Measurements from ENCODE around the gene RGS16. TPM values are rescaled to one million over a fixed set of nuclear protein-coding genes. Genes with fewer than 3 reads are reported as not detected.
A peak's percentile ranks its signal among the peaks of the same experiment; 100 is the strongest.

Gene RGS16
- total RNA-seq, 1 donor from 2014 or later = 1.2 TPM

- Histone ChIP-seq H3K36me3 (no peaks in the 10 kb centered on the region), H3K4me1 (peaks cover 19% of the 10 kb centered on the region), H3K4me3 (peak overlapping the region; percentile 44 to 56), H3K27ac (peak overlapping the region; percentile 57), H3K9me3 (no peaks in the 10 kb centered on the region), H3K27me3 (no peaks in the 10 kb centered on the region)
- DNase-seq (ENCODE audit: extremely low spot score in 2 of 2) = no peak
- intact Hi-C loops (cut with DNase I) = no loop called here
- TF ChIP-seq POLR2AphosphoS5 (IDR thresholded peaks at IDR 0.05; ENCODE audit: insufficient read depth in 1 of 2, low read depth in 1 of 2) (no peak), POLR2A (IDR thresholded peaks at IDR 0.05) (no peak), CTCF (IDR thresholded peaks at IDR 0.05) (no peak)
These were observed 1.1 kb downstream of the RGS16 start for GRCh38 chr1:182602935-182603645.

GRCh38 chr1:182601913-182602312 lies 2.3 kb downstream of the RGS16 start:
- intact Hi-C loops (cut with DNase I) = loop anchor here (2.0 kb wide), 1 partner anchor 181 kb away; no protein-coding TSS in a partner anchor
- TF ChIP-seq POLR2AphosphoS5 (IDR thresholded peaks at IDR 0.05; ENCODE audit: insufficient read depth in 1 of 2, low read depth in 1 of 2) (no peak), CTCF (IDR thresholded peaks at IDR 0.05) (no peak), POLR2A (IDR thresholded peaks at IDR 0.05) (no peak)
- Histone ChIP-seq H3K9me3 (no peaks in the 10 kb centered on the region), H3K4me3 (peak overlapping the region in 1 of 2 donors; percentile 22), H3K4me1 (peaks cover 19% of the 10 kb centered on the region), H3K27me3 (no peaks in the 10 kb centered on the region), H3K27ac (no peak overlapping the region), H3K36me3 (no peaks in the 10 kb centered on the region)
- no peak for DNase-seq (ENCODE audit: extremely low spot score in 2 of 2)

- DNase-seq (ENCODE audit: extremely low spot score in 2 of 2) = no peak
- TF ChIP-seq POLR2A (IDR thresholded peaks at IDR 0.05) = no peak
- peak in 1 of 2 donors; percentile 32 for TF ChIP-seq POLR2AphosphoS5 (IDR thresholded peaks at IDR 0.05; ENCODE audit: insufficient read depth in 1 of 2, low read depth in 1 of 2)
- peak; percentile 74 to 96 (median 90) for TF ChIP-seq CTCF (IDR thresholded peaks at IDR 0.05)
- intact Hi-C loops (cut with DNase I) = loop anchor here (2.0 kb wide), 1 partner anchor 181 kb away; no protein-coding TSS in a partner anchor
- Histone ChIP-seq H3K27ac (no peak overlapping the region), H3K27me3 (no peaks in the 10 kb centered on the region), H3K4me3 (peak overlapping the region in 1 of 2 donors; percentile 22), H3K4me1 (peaks cover 19% of the 10 kb centered on the region), H3K9me3 (no peaks in the 10 kb centered on the region), H3K36me3 (no peaks in the 10 kb centered on the region)
These were observed 2.8 kb downstream of the RGS16 start for GRCh38 chr1:182601416-182601786.

GRCh38 chr1:182600745-182601415 lies 3.3 kb downstream of the RGS16 start:
- no peaks in the 10 kb centered on the region for H3K27me3 ChIP-seq
- no peak overlapping the region for H3K4me3 ChIP-seq
- TF ChIP-seq CTCF (IDR thresholded peaks at IDR 0.05) (no peak), POLR2AphosphoS5 (IDR thresholded peaks at IDR 0.05; ENCODE audit: insufficient read depth in 1 of 2, low read depth in 1 of 2) (no peak), POLR2A (IDR thresholded peaks at IDR 0.05) (no peak)
- H3K9me3 ChIP-seq = no peaks in the 10 kb centered on the region
- no peak overlapping the region for H3K27ac ChIP-seq
- no peak for DNase-seq (ENCODE audit: extremely low spot score in 2 of 2)
- H3K4me1 ChIP-seq = peaks cover 19% of the 10 kb centered on the region
- intact Hi-C loops (cut with DNase I) = loop anchor here (2.0 kb wide), 1 partner anchor 182 kb away; no protein-coding TSS in a partner anchor
- no peaks in the 10 kb centered on the region for H3K36me3 ChIP-seq
